ENCODE results near the gene GRM2.

Gene GRM2

GRCh38 chr3:51702156-51702555 lies 4.7 kb upstream of the GRM2 start:
- TF ChIP-seq CTCF (conservative IDR thresholded peaks at IDR 0.05; ENCODE audit: low read depth) = no peak

GRCh38 chr3:51703068-51703760 lies 3.7 kb upstream of the GRM2 start:
- no peak for DNase-seq (ENCODE audit: low spot score)
- no peak overlapping the region for H3K27ac ChIP-seq
- CTCF ChIA-PET = interaction anchor here (1.6 kb wide), 1 partner anchor 16 kb away, joined by 9 read pairs; no protein-coding TSS in a partner anchor
- POLR2A ChIA-PET (ENCODE audit: low non-redundant PET) = no interaction called here
- TF ChIP-seq CTCF (conservative IDR thresholded peaks at IDR 0.05; ENCODE audit: low read depth) = no peak

More at GRCh38 chr3:51702156-51702555, 4.7 kb upstream of the GRM2 start:
- CTCF ChIA-PET = no interaction called here
- H3K27ac ChIP-seq = no peak overlapping the region
- POLR2A ChIA-PET (ENCODE audit: low non-redundant PET) = no interaction called here
- DNase-seq (ENCODE audit: low spot score) = no peak

GRCh38 chr3:51703761-51704510 lies 2.9 kb upstream of the GRM2 start:
- CTCF ChIA-PET = interaction anchor here (1.6 kb wide), 1 partner anchor 15 kb away, joined by 9 read pairs; no protein-coding TSS in a partner anchor
- POLR2A ChIA-PET (ENCODE audit: low non-redundant PET) = no interaction called here
- TF ChIP-seq CTCF (conservative IDR thresholded peaks at IDR 0.05; ENCODE audit: low read depth) = no peak
- H3K27ac ChIP-seq = 0 out of 2 replicates have a peak overlapping the region, but pooled peaks have one; percentile 9
- DNase-seq (ENCODE audit: low spot score) = no peak

GRCh38 chr3:51704511-51704950 lies 2.3 kb upstream of the GRM2 start:
- POLR2A ChIA-PET (ENCODE audit: low non-redundant PET) = no interaction called here
- no peak overlapping the region for H3K27ac ChIP-seq
- TF ChIP-seq CTCF (conservative IDR thresholded peaks at IDR 0.05; ENCODE audit: low read depth) = no peak
- CTCF ChIA-PET = interaction anchor here (1.6 kb wide), 1 partner anchor 15 kb away, joined by 9 read pairs; no protein-coding TSS in a partner anchor
- DNase-seq (ENCODE audit: low spot score) = no peak

GRCh38 chr3:51705276-51706020 lies 1.4 kb upstream of the GRM2 start:
- no peak overlapping the region for H3K27ac ChIP-seq
- POLR2A ChIA-PET (ENCODE audit: low non-redundant PET) = interaction anchor here (0.6 kb wide), 1 partner anchor 205 kb away, joined by 9 read pairs; no protein-coding TSS in a partner anchor
- no peak for DNase-seq (ENCODE audit: low spot score)
- CTCF ChIA-PET = interaction anchor here (0.6 to 1.6 kb wide), 2 partner anchors 14 to 1194 kb away, joined by 3 to 9 read pairs; no protein-coding TSS in a partner anchor
- no peak for TF ChIP-seq CTCF (conservative IDR thresholded peaks at IDR 0.05; ENCODE audit: low read depth)

- DNase-seq (ENCODE audit: low spot score) = no peak
- no peak for TF ChIP-seq CTCF (conservative IDR thresholded peaks at IDR 0.05; ENCODE audit: low read depth)
- POLR2A ChIA-PET (ENCODE audit: low non-redundant PET) = no interaction called here
- CTCF ChIA-PET = no interaction called here
- H3K27ac ChIP-seq = no peak overlapping the region
Measured at GRCh38 chr3:51706021-51706485, 815 bp upstream of the GRM2 start.
